ENCODE measurements around the gene DNAJC9. TPM values are rescaled to one million over a fixed set of nuclear protein-coding genes. Genes with fewer than 3 reads are reported as not detected.

DNAJC9 gene
- total RNA-seq, 2 donors from 2014 or later, result 45.9 to 87.0 TPM

DNA sequence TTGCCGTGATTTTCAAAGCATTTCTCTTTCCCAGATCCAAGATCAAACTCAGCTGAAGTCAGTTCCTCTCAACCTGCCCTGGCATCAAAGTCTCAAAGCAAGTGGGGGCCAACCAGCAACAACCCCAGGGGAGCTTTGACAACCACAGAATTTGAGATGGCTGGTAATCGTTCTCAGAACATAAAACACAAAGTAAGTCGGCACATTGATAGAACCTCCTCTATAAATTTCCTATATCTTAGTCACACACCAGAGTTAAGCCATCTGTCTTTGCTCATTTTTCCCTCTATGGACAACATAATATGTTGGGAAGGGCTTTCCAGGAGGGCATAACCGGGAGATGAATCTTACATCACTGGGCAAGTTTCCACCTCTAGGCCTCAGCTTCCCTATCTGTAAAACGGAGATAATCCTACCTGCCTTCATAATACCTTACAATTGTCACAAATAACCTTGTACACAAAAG is 1.2 kb upstream of the DNAJC9 start:
- ATAC-seq, result no peak
- H3K36me3 Mint-ChIP-seq, result peaks cover 67 to 68% of the 10 kb centered on the region in 2 donors
- peak overlapping the region; percentile 90 to 97 for H3K27ac Mint-ChIP-seq
- no peak for DNase-seq (ENCODE audit: low spot score in 2 of 2)
- no peaks in the 10 kb centered on the region for H3K9me3 Mint-ChIP-seq

DNA sequence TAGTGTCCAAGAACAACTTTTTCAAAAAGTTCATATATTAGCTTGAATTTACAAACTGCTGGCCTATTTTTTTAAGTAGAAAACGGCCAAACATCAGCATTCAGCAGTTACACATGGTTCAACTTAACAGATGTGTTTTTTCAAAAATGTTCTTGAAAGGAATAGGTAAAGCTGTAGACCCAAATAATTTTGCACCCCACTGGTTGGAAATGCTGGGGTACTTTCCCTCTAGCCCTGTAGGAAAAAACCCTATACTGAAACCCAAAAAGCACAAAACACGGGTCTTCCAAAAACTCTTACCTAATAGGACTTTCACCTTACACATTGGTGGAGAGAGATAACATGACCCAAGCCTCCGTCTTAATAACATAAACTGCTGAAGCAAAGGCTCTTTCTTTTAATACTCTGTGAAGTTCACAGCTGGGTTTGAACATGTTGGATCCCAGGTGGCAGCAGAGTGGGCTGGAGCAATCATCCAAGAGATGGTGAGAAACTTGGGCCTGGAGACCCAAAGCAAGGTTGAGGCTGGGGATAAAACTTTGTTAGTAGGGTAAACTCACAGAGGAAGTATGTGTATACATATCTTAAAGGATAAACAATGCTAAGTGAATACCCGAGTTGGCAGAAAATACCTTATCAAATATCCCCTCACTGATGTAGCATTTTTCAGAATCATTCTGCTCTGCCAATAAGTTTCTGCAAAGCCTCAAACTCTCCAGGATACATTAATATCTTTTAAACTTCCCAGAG is 629 bp upstream of the DNAJC9 start:
- no peak for DNase-seq (ENCODE audit: low spot score in 2 of 2)
- no peak for ATAC-seq
- Mint-ChIP-seq H3K27ac (peak overlapping the region; percentile 90 to 97), H3K9me3 (no peaks in the 10 kb centered on the region), H3K36me3 (peaks cover 66 to 68% of the 10 kb centered on the region in 2 donors)

DNA sequence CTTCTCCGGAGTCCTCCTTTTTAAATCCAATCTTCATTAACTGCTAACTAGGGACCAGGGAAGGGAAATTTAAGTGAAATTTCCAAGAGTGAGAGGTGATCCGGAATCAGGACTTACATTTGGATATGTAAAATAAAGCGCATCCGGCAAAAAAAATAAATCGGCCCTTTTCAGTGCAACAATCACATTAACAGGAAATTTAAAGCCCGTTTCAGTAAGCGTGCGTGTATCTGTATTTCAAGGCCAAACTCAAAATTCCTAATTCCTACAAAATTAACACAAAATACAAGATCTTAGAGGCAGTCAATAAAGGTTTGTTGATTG is 771 bp downstream of the DNAJC9 start:
- no peak for DNase-seq (ENCODE audit: low spot score in 2 of 2)
- Mint-ChIP-seq H3K36me3 (peaks cover 56 to 61% of the 10 kb centered on the region in 2 donors), H3K9me3 (no peaks in the 10 kb centered on the region), H3K27ac (peak overlapping the region; percentile 97 to 98)
- no peak for ATAC-seq

DNA sequence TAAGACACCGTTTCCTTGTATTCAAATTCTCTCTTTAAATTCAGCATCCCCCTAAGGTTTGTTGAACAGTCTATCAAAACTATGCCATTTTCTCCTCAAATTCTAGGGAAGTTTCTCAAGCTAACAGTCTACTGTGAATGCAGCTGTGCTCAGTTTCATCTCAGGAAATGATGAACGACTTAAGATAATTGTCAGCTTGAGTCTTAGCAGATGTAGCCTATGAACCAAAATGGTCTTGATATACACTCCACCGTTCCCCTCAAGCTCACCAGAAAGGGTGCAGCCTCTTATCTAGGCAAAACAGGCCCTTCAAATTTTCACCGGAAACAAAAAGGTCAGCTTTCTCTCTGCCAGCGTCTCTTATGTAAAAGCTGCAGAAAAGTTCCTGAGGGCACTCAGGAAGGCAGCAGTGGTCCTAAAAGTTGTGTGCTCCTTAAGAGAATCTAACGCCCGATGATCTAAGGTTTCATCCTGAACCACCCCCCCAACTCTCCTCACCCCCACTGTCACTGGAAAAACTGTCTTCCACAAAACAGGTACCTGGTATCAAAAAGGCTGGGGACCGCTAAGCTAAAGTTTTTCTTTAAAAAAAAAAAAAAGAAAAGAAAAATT is 2.1 kb downstream of the DNAJC9 start:
- Mint-ChIP-seq H3K9me3 (no peaks in the 10 kb centered on the region), H3K36me3 (peaks cover 51 to 65% of the 10 kb centered on the region in 2 donors), H3K27ac (peak overlapping the region; percentile 41 to 62)
- ATAC-seq (no peak), DNase-seq (ENCODE audit: low spot score in 2 of 2) (no peak)

DNA sequence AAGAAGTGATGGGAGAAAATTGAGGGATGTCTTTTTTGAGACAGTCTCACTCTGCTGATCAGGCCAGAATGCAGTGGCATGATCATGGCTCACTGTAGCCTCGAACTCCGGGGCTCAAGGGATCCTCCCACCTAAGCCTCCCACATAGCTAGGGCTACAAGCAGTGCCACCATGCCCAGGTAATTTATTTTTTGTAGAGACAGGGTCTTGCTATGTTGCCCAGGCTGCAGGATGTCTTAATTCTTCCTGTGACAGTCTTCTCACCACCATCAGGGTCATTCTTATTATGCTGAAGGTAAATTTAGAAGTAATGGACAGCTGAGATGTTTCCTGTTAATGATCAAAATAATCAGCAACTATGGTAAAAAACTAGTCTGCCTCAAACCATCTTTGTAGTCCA is 7.1 kb downstream of the DNAJC9 start:
- no peak for ATAC-seq
- Mint-ChIP-seq H3K9me3 (no peaks in the 10 kb centered on the region), H3K27ac (no peak overlapping the region), H3K36me3 (peaks cover 28 to 32% of the 10 kb centered on the region in 2 donors)
- DNase-seq (ENCODE audit: low spot score in 2 of 2), result no peak

DNA sequence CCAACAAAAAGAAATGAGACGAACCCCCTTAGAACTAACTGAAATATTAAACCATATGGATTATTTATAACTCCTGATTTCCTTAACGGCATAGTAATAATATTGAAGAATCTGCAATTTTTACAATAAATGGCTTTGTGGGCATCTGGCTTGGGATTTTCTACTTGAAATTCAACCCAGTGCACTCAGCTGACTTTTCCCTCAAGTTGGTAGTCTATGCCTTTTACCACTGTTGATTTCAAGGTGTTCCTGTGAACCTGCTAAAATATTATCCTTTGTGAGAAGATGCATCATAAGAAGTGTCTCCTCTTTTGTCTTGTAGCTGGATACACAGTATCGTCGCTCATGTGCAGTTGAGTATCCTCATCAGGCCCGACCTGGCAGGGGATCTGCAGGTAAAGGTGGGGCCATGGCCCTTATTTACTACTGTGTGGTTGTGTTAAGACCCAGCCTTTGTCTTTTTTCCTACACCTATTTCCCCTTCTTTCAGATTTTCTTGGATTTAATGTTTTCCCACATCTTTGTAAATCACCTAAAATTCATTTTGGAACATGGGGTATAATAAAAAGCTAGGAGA is 8.0 kb downstream of the DNAJC9 start:
- peaks cover 20 to 23% of the 10 kb centered on the region in 2 donors for H3K36me3 Mint-ChIP-seq
- ATAC-seq, result no peak
- no peak for DNase-seq (ENCODE audit: low spot score in 2 of 2)
- H3K27ac Mint-ChIP-seq, result no peak overlapping the region
- no peaks in the 10 kb centered on the region for H3K9me3 Mint-ChIP-seq

DNA sequence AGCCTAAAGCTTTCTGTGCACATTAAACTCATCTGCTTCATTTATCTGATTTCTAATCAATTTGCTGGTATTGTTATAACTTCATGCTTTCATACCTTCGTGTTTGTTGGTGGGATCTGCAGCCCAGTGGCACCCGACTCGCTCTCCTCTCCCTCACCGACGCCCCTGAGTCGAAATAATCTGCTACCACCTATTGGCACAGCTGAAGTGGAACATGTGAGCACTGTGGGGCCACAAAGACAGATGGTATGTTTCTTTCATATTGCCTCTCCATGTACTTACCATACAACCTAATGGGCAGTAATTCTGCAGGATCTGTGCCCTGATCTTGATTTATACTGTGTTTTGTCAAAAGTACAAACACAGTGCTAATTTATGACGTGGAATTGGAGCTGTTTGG is 12.4 kb downstream of the DNAJC9 start:
- H3K9me3 Mint-ChIP-seq, result no peaks in the 10 kb centered on the region
- H3K27ac Mint-ChIP-seq, result peak overlapping the region in 1 of 2 donors; percentile 0
- DNase-seq (ENCODE audit: low spot score in 2 of 2) (no peak), ATAC-seq (no peak)
- H3K36me3 Mint-ChIP-seq, result no peaks in the 10 kb centered on the region

DNA sequence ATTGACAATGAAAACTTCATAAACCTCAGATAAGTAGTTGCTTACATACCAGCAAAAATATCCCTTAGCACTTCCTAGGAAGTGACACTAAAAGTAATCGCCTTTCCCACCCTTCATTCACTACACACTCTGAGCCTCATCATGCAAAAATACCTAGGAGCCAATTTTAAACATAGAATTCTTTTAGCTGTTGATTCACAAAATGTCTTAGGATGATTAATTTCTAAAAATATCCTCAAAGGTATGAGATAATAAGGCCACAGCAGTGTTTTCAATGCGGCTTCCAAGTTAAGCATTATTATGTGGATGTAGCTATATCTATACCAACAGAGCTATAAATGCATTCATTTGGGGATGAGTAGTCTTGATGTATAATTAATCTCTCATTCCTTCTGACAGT is 13.2 kb downstream of the DNAJC9 start:
- Mint-ChIP-seq H3K36me3 (no peaks in the 10 kb centered on the region), H3K27ac (peak overlapping the region; percentile 0 to 2), H3K9me3 (no peaks in the 10 kb centered on the region)
- DNase-seq (ENCODE audit: low spot score in 2 of 2) (no peak), ATAC-seq (no peak)

DNA sequence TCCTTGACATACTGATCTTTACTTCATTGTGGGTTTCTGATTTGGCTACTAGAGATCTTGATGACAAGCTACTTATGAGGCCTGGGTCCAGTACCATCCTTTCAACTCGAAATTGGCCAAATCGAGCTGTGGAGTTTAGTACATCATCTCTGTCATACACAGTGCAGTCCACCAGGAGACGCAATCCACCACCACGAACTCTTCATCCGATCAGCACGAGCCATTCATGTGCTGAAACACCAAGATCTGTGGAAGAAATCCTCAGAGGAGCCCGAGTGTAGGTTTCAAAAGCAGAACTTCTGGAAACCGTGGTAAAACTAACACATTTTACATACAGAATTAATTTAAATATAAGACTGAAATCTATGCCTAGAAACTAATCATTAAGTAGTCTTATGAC is 14.2 kb downstream of the DNAJC9 start:
- H3K27ac Mint-ChIP-seq, result peak overlapping the region in 1 of 2 donors; percentile 8
- ATAC-seq (no peak), DNase-seq (ENCODE audit: low spot score in 2 of 2) (no peak)
- no peaks in the 10 kb centered on the region for H3K9me3 Mint-ChIP-seq
- H3K36me3 Mint-ChIP-seq, result no peaks in the 10 kb centered on the region

DNA sequence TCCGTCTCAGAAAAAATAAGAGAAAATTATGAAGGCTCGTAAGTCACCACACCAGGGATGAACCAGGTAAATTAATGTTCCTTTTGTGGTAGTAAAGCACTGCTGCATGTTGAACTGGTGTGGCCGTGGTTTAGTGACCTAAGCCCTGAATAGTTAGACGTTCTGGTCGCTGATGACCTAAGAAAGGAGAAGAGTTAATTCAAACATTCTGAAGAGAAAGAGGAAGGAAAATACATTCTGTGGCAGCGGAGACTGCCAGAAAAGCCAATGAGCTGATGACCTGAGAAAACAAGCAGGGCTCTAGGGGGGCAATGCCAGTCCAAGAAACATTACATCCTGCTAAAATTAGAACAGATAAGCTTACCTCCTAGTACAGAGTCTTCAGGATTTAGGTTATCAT is 17.5 kb downstream of the DNAJC9 start:
- ATAC-seq, result no peak
- H3K27ac Mint-ChIP-seq, result no peak overlapping the region
- no peaks in the 10 kb centered on the region for H3K9me3 Mint-ChIP-seq
- no peak for DNase-seq (ENCODE audit: low spot score in 2 of 2)
- H3K36me3 Mint-ChIP-seq, result no peaks in the 10 kb centered on the region

DNA sequence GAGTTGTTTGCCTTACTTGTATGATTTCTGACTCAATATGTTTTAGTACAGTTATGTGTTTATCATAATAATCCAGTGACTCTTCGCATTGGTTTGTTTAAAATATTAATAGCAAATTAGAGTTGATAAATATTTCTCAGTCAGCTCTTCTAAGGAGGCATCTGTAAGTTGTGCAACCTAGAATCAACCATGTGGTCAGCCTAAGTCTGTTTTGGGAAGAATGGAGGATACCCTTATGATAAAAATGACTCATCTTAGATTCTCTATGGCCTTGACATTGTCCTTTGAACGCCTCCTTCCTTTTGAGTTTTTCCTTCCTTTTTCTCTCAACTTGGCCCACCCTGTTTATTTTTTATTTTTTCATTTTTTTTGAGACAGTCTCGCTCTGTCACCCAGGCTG is 18.8 kb downstream of the DNAJC9 start:
- H3K36me3 Mint-ChIP-seq, result no peaks in the 10 kb centered on the region
- H3K9me3 Mint-ChIP-seq, result no peaks in the 10 kb centered on the region
- DNase-seq (ENCODE audit: low spot score in 2 of 2) (no peak), ATAC-seq (no peak)
- H3K27ac Mint-ChIP-seq, result no peak overlapping the region

DNA sequence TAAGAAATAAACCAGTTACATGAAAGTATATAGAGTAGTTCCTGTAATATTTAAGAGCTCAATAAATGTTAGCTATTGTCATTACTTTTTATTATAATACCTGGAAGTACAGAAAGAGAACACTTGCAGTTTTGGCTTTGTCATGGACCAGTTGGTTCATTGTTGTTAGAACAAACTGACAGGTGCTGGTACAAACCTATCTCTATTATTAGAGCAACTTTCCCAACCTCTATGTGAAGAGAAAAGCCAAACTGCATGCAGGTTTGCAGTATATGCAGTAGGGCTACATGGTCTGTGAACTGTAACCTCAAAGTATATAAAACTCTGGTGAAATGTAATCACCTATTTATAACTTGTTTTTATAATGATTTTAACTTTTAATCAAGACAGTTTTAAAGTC is 20.4 kb downstream of the DNAJC9 start:
- ATAC-seq (no peak), DNase-seq (ENCODE audit: low spot score in 2 of 2) (no peak)
- Mint-ChIP-seq H3K27ac (no peak overlapping the region), H3K9me3 (no peaks in the 10 kb centered on the region), H3K36me3 (no peaks in the 10 kb centered on the region)

DNA sequence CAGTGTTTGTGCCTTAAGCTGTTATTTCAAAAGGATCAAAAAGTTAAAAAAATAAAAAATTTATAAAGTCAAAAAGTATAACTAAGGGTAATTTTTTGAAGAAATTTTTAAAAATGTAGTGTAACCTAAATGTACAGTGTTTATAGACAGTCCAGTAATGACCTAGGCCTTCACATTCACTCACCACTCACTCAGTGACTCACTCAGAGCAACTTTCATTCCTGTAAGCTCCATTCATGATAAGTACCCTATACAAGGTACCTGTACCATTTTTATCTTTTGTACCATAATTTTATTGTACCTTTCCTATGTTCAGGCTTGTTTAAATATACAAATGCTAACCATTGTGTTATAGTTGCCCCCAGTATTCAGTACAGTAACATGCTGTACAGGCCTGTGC is 21.5 kb downstream of the DNAJC9 start:
- ATAC-seq (peak; percentile 48 to 82), DNase-seq (ENCODE audit: low spot score in 2 of 2) (no peak)
- no peaks in the 10 kb centered on the region for H3K9me3 Mint-ChIP-seq
- no peak overlapping the region for H3K27ac Mint-ChIP-seq
- H3K36me3 Mint-ChIP-seq, result no peaks in the 10 kb centered on the region

DNA sequence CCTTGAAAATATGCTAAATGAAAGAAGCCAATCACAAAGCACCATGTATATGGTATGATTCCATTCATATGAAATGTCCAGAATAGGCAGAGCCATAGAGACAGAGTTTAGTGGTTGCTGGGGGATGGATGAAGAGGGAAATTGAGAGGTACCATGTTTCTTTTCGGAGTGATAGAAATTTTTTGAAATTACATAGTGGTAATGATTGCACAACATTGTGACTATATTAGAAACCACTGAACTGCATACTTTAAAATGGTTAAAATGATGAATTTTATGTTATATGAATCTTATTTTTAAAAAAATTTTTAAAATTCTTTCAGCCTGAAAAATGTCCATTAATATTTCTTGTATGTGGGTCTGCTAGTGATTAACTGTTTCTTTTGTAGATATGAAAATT is 26.1 kb downstream of the DNAJC9 start:
- DNase-seq (ENCODE audit: low spot score in 2 of 2), result no peak
- H3K27ac Mint-ChIP-seq, result no peak overlapping the region
- H3K36me3 Mint-ChIP-seq, result peaks cover 11 to 12% of the 10 kb centered on the region in 2 donors
- ATAC-seq, result no peak
- no peaks in the 10 kb centered on the region for H3K9me3 Mint-ChIP-seq

DNA sequence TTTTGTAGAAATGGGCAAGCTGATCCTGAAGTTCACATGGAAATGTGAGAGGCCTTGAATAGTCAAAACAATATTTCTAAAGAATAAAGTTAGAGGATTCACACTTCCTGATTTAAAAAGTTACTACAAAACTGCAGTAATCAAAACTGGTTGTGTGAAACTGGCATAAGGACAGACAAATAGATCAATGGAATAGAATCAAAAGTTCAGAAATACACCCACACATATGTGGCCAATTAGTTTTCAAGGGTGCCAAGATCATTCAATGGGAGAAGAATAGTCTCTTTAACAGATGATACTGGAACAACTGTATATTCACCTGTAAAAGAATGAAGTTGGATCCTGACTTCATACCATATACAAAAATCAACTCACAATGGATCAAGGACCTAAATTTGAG is 27.7 kb downstream of the DNAJC9 start:
- Mint-ChIP-seq H3K27ac (no peak overlapping the region), H3K9me3 (no peaks in the 10 kb centered on the region), H3K36me3 (peaks cover 16% of the 10 kb centered on the region in 2 donors)
- no peak for ATAC-seq
- no peak for DNase-seq (ENCODE audit: low spot score in 2 of 2)

DNA sequence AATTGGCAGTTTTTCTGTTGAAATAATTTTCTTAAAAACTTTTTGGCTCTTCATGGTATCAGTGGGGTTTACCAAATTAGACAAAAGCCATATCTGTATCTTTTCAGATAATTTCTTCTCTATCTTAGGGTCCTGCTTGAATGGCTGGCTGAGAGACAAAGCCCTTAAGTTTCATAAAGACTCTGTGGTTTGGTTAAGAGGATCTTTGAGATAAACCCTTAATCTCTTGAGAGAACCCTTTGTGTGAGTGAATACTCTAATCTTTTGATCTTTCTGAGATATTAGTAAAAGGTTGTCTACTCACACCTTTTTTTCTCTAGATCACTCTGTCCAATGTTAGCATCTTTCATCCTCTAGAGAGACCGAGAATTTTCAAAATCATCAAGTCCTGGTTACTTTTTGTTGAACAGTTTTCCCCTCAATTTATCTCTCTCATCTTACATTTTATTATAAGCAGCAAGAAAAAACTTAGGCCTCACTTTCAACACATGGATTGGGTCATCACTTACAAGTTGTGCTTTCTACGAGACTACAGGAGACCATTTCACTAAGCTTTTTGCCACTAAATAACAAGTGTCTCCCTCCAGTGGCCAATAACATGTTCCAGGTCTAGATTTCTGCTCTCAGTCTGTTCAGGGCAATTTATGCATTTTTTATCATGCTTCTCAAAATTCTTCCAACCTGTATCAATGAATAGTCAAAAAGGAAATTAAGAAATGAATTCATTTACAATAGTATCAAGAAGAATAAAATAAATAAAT is 28.4 kb downstream of the DNAJC9 start:
- Mint-ChIP-seq H3K36me3 (peaks cover 16 to 21% of the 10 kb centered on the region in 2 donors), H3K27ac (peak overlapping the region in 1 of 2 donors; percentile 22), H3K9me3 (no peaks in the 10 kb centered on the region)
- no peak for DNase-seq (ENCODE audit: low spot score in 2 of 2)
- ATAC-seq, result no peak

DNA sequence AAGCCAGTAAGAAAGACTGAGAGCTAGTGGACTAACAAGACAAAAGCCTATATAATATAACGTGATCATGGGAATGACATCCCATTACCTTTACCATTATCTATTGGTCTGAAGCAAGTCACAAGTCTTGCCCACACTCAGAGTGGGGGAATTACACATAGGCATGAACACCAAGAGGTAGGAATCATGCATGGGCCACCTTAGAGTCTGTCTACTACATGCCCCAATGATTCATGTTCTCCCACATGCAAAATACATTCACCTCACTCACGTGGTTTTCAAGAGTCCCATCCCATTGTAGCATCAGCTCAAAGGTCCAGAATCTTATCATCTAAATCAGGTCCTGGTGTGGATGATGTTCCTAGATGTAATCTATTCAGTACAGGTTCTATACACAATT is 29.4 kb downstream of the DNAJC9 start:
- Mint-ChIP-seq H3K27ac (no peak overlapping the region), H3K9me3 (no peaks in the 10 kb centered on the region), H3K36me3 (peaks cover 16 to 21% of the 10 kb centered on the region in 2 donors)
- peak in 1 of 2 donors; percentile 49 for ATAC-seq
- no peak for DNase-seq (ENCODE audit: low spot score in 2 of 2)

Measured in activated naive CD4-positive, alpha-beta T cell treated with anti-CD3 and anti-CD28 coated beads, Interleukin-2, amount 50 U/mL, for 72 hours (primary cell).